Measurements from ENCODE around the gene NMNAT2.

NMNAT2 gene

DNA sequence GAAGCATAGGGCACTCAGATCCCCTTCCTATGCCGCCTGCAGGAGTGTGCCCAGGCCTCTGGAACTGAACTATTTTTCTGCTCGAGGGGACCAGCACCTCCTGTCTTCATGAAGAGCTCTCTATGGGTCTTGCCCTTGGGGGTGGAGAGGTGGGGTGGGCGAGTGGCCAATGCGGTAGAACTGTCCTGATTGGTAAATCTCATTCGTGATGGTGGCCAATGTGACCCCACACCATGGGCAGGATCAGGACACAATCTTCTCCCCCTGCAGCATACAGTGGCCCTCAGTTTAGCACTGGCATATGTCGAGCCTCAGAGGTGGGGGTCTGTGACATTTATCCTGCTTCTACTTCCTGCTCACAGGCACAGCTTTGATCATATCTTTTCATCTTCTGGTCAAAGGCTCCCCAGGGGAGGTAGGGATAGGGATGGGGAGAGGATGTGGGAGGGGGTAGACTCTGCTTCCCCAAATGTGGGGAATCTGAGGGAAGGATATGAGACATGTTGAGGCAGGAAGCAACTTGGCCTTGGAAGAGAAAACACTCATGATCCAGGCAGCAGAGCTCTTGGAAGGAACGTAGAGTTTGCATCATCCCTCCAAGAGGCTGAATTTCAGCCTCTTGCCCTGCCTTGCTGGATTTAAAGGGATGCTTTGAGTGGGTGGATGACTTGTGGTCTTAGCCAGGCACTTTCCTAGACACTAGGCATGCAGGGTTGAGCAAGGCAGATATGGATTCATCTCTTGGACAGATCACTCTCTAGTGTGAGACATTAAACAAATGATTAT lies 150.3 kb downstream of the NMNAT2 start:
- Histone ChIP-seq H3K4me1 (ENCODE audit: insufficient read depth, insufficient read length) (no peaks in the 10 kb centered on the region), H3K36me3 (ENCODE audit: insufficient read depth, insufficient read length, low read length) (no peaks in the 10 kb centered on the region), H3K9me3 (ENCODE audit: insufficient read depth, low read length) (no peaks in the 10 kb centered on the region), H3K27me3 (ENCODE audit: insufficient read depth, insufficient read length) (no peaks in the 10 kb centered on the region), H3K4me3 (ENCODE audit: insufficient read length, low read depth) (no peak overlapping the region), H3K9ac (ENCODE audit: insufficient read length, low read depth) (no peak overlapping the region)
- TF ChIP-seq YY1 (IDR thresholded peaks at IDR 0.05; ENCODE audit: insufficient read depth, insufficient read length), result no peak
- no peak for TF ChIP-seq SUZ12 (IDR thresholded peaks at IDR 0.05; ENCODE audit: extremely low read depth, insufficient read depth, insufficient read length)
- TF ChIP-seq ZNF274 (IDR thresholded peaks at IDR 0.05; ENCODE audit: low read depth, low read length), result no peak
- no peak for DNase-seq (ENCODE audit: low read depth, low spot score)

DNA sequence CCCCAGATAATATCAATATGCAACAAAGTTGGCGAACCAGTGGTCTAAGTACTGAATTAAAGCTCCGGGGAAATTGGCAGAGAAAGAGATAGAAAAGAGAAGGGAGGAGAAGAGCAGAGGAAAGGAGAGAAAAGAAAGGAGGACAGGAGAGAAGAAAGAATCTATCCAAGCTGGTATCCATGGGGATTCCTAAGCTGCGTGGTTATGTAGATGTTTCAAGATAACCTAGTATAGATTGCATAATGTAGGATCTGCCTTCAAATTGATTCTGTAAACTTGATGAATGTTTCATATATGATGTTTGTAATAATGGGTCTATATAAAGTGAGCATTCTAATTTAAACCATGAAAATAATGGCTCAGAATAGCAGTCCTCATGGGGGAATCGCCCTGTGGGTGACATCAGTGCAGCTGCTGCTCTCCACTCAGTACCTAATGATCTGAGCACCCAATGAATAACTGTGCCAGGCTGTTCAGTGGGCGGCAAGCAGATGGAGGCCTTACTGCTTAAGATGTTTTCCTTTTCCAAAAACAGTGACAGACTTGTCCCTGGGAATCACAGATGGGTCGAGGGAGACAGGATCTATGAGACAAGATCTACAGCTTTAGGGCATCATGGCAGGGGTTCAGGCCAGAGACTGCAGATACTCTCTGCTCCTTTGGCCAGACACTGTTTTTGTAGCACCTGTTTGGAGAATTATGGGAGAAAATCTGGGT lies 154.1 kb downstream of the NMNAT2 start:
- DNase-seq (ENCODE audit: low read depth, low spot score), result no peak
- Histone ChIP-seq H3K36me3 (ENCODE audit: insufficient read depth, insufficient read length, low read length) (no peaks in the 10 kb centered on the region), H3K9me3 (ENCODE audit: insufficient read depth, low read length) (peaks cover 3% of the 10 kb centered on the region; the same call in 1 of the 2 replicates), H3K27me3 (ENCODE audit: insufficient read depth, insufficient read length) (no peaks in the 10 kb centered on the region), H3K4me1 (ENCODE audit: insufficient read depth, insufficient read length) (no peaks in the 10 kb centered on the region), H3K9ac (ENCODE audit: insufficient read length, low read depth) (no peak overlapping the region), H3K4me3 (ENCODE audit: insufficient read length, low read depth) (no peak overlapping the region)
- TF ChIP-seq YY1 (IDR thresholded peaks at IDR 0.05; ENCODE audit: insufficient read depth, insufficient read length) (no peak), SUZ12 (IDR thresholded peaks at IDR 0.05; ENCODE audit: extremely low read depth, insufficient read depth, insufficient read length) (no peak), ZNF274 (IDR thresholded peaks at IDR 0.05; ENCODE audit: low read depth, low read length) (no peak)

DNA sequence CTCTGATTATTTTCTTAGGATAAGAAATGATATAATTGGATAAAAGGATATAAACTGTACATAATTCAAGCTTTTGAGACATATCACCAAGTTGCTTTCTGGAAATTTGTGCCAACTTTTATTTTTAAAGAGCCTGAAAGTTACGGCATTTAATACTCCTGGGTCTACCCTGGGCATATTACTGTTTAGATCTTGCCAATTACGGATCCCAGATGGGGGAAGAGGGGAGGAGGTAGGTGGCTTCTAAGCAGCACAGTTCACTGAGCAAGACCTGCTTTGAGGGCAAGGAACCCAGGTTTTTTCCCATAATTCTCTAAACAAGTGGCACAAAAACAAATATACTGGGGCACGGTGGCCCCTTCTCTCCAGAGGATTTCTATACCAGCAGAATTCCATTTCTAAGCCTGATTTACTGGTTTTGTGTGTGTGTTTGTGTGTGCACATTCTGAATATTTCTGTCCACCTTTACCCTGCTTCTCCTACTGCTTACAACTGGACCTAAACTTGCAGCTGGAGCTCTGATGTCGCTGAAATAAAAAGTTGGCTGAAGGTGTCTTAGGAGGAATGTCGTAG lies 155.5 kb downstream of the NMNAT2 start:
- H3K36me3 ChIP-seq (ENCODE audit: insufficient read depth, insufficient read length, low read length), result no peaks in the 10 kb centered on the region
- TF ChIP-seq YY1 (IDR thresholded peaks at IDR 0.05; ENCODE audit: insufficient read depth, insufficient read length) (no peak), SUZ12 (IDR thresholded peaks at IDR 0.05; ENCODE audit: extremely low read depth, insufficient read depth, insufficient read length) (no peak), ZNF274 (IDR thresholded peaks at IDR 0.05; ENCODE audit: low read depth, low read length) (no peak)
- H3K4me3 ChIP-seq (ENCODE audit: insufficient read length, low read depth), result no peak overlapping the region
- H3K4me1 ChIP-seq (ENCODE audit: insufficient read depth, insufficient read length), result no peaks in the 10 kb centered on the region
- no peak for DNase-seq (ENCODE audit: low read depth, low spot score)
- no peak overlapping the region for H3K9ac ChIP-seq (ENCODE audit: insufficient read length, low read depth)
- H3K9me3 ChIP-seq (ENCODE audit: insufficient read depth, low read length), result peaks cover 3% of the 10 kb centered on the region; the same call in 1 of the 2 replicates
- H3K27me3 ChIP-seq (ENCODE audit: insufficient read depth, insufficient read length), result no peaks in the 10 kb centered on the region

DNA sequence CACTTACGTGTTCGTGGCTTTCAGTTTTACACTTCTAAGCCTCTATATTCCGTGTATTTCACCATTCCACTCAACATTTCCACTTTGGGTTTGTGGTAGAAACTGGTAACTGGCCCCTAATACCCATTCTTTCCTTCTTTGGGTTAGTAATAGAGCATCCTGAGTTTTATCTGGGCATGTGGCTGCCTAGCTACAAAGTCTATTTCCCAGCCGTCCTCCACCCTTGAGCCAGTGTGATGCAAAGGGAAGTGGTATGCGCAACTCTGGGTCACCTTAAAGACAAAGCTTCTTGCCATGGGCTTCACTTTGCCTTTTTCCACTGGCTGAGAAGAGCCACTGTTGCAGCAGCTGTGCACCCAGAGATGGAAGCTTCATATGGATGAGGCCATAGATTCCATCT lies 158.3 kb downstream of the NMNAT2 start:
- peaks cover 3% of the 10 kb centered on the region; the same call in 1 of the 2 replicates for H3K9me3 ChIP-seq (ENCODE audit: insufficient read depth, low read length)
- no peak overlapping the region for H3K9ac ChIP-seq (ENCODE audit: insufficient read length, low read depth)
- no peaks in the 10 kb centered on the region for H3K36me3 ChIP-seq (ENCODE audit: insufficient read depth, insufficient read length, low read length)
- TF ChIP-seq ZNF274 (IDR thresholded peaks at IDR 0.05; ENCODE audit: low read depth, low read length) (no peak), YY1 (IDR thresholded peaks at IDR 0.05; ENCODE audit: insufficient read depth, insufficient read length) (no peak), SUZ12 (IDR thresholded peaks at IDR 0.05; ENCODE audit: extremely low read depth, insufficient read depth, insufficient read length) (no peak)
- DNase-seq (ENCODE audit: low read depth, low spot score), result peak; percentile 84
- no peak overlapping the region for H3K4me3 ChIP-seq (ENCODE audit: insufficient read length, low read depth)
- H3K27me3 ChIP-seq (ENCODE audit: insufficient read depth, insufficient read length), result no peaks in the 10 kb centered on the region
- no peaks in the 10 kb centered on the region for H3K4me1 ChIP-seq (ENCODE audit: insufficient read depth, insufficient read length)

DNA sequence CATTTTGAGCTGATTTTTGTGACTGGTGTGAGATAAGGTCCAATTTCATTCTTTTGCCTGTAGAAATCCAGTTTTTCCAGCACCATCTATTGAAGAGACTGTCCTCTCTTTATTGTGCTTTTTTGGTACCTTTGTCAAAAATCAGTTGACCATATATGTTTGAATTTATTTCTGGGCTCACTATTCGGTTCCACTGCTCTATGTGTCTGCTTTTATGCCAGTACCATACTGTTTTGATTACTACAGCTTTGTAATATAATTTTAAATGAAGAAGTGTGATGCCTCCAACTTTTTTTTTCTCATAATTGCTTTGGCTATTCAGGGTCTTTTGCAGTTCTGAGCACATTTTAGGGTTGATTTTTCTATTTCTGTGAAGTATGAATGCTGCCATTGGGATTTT lies 163.1 kb downstream of the NMNAT2 start:
- no peak overlapping the region for H3K4me3 ChIP-seq (ENCODE audit: insufficient read length, low read depth)
- H3K9me3 ChIP-seq (ENCODE audit: insufficient read depth, low read length), result peaks cover 7% of the 10 kb centered on the region
- no peaks in the 10 kb centered on the region for H3K36me3 ChIP-seq (ENCODE audit: insufficient read depth, insufficient read length, low read length)
- H3K27me3 ChIP-seq (ENCODE audit: insufficient read depth, insufficient read length), result no peaks in the 10 kb centered on the region
- H3K9ac ChIP-seq (ENCODE audit: insufficient read length, low read depth), result no peak overlapping the region
- DNase-seq (ENCODE audit: low read depth, low spot score), result no peak
- no peaks in the 10 kb centered on the region for H3K4me1 ChIP-seq (ENCODE audit: insufficient read depth, insufficient read length)
- TF ChIP-seq ZNF274 (IDR thresholded peaks at IDR 0.05; ENCODE audit: low read depth, low read length) (no peak), YY1 (IDR thresholded peaks at IDR 0.05; ENCODE audit: insufficient read depth, insufficient read length) (no peak), SUZ12 (IDR thresholded peaks at IDR 0.05; ENCODE audit: extremely low read depth, insufficient read depth, insufficient read length) (no peak)

DNA sequence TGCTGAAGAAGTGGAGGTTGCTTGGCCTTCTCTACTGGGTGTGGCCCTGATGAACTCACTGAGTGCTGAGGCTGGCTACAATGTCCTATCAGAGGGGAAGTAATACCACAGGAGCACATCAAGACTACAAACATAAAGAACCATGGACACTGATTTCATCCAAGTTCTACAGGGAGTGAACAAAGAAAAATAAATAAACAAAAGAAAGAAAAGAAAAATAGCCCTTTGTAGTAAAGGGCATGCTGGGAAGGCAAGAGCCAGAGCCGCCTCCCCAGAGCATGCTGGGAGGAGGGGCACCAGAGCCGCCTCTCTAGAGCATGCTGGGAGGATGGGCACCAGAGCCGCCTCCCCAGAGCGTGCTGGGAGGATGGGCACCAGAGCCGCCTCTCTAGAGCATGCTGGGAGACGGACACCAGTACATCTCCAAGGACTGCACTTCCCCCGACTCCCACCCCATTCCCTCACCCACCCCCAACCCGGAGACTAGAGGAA lies 166.2 kb downstream of the NMNAT2 start:
- no peaks in the 10 kb centered on the region for H3K27me3 ChIP-seq (ENCODE audit: insufficient read depth, insufficient read length)
- H3K36me3 ChIP-seq (ENCODE audit: insufficient read depth, insufficient read length, low read length), result no peaks in the 10 kb centered on the region
- H3K4me3 ChIP-seq (ENCODE audit: insufficient read length, low read depth), result no peak overlapping the region
- H3K9me3 ChIP-seq (ENCODE audit: insufficient read depth, low read length), result peaks cover 7% of the 10 kb centered on the region
- no peaks in the 10 kb centered on the region for H3K4me1 ChIP-seq (ENCODE audit: insufficient read depth, insufficient read length)
- DNase-seq (ENCODE audit: low read depth, low spot score), result no peak
- H3K9ac ChIP-seq (ENCODE audit: insufficient read length, low read depth), result no peak overlapping the region
- TF ChIP-seq YY1 (IDR thresholded peaks at IDR 0.05; ENCODE audit: insufficient read depth, insufficient read length), result no peak
- no peak for TF ChIP-seq ZNF274 (IDR thresholded peaks at IDR 0.05; ENCODE audit: low read depth, low read length)
- TF ChIP-seq SUZ12 (IDR thresholded peaks at IDR 0.05; ENCODE audit: extremely low read depth, insufficient read depth, insufficient read length), result no peak

All from NT2/D1 (cell line).